Activated CD8-positive, alpha-beta memory T cell treated with anti-CD3 and anti-CD28 coated beads, Interleukin-2, amount 50 U/mL, for 48 hours (primary cell): ENCODE results near the gene DDOST.
"Not testable (repeated sequence)": the region's sequence is repeated elsewhere in the genome, so short reads cannot be mapped to it uniquely, and the experiment has no call there.

Source experiments
- DNase-seq: peaks from one replicate; pipeline ENCODE4 v3.0.0-alpha.2; 2020

Gene DDOST

GRCh38 chr1:20689645-20690056 lies 28.5 kb upstream of the DDOST start:
- DNase-seq, result no peak

- DNase-seq, result no peak
Observed at GRCh38 chr1:20686883-20687725, 25.9 kb upstream of the DDOST start.

- no peak for DNase-seq
Observed at GRCh38 chr1:20685741-20686140, 24.6 kb upstream of the DDOST start.

DNA sequence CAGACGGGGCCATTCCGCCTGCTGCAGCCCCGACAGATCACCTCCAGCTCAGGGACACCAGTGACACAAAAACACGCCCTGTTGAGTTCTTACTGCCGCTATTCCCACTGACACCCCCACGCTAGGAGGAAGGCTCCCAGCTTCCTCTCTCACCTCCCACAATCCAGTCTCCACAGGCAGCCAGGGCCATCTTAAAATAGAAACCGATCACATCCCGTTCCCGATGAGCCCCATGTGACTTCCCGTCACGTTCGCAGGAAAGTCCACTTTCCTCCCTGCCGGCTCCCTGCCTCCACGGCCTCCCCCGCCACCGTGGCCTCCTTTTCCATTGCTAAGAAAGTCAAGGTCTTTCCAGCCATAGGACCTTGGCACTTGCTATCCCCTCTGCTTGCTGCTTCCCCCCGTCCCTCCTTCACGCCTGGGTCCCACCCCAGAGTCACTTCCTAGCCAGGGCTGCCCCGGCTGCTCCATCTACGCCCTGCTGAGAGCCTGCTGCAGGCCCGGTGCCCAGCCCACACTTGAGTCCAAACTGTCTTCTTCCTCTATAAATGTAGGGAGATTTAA lies 24.0 kb upstream of the DDOST start:
- no peak for DNase-seq

DNA sequence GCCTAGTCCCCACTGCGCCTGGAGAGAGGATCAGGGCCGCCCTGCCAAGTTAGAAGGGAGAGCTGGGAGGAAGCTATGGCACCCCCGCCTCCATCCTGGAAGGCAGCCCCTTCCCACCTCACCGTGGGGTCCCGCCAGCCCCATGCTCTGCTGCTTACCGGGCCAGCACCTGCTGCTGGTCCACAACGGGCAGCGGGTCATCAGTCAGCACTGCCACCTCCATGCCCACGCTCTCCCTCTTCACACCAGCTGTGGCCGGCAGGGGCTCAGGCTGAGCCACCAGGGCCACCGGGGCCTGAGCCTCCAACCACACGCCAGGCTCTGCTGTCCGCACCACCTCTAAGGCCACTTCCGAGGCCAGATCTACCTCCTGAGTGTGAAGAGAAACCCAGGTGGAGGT lies 23.5 kb upstream of the DDOST start:
- no peak for DNase-seq

DNA sequence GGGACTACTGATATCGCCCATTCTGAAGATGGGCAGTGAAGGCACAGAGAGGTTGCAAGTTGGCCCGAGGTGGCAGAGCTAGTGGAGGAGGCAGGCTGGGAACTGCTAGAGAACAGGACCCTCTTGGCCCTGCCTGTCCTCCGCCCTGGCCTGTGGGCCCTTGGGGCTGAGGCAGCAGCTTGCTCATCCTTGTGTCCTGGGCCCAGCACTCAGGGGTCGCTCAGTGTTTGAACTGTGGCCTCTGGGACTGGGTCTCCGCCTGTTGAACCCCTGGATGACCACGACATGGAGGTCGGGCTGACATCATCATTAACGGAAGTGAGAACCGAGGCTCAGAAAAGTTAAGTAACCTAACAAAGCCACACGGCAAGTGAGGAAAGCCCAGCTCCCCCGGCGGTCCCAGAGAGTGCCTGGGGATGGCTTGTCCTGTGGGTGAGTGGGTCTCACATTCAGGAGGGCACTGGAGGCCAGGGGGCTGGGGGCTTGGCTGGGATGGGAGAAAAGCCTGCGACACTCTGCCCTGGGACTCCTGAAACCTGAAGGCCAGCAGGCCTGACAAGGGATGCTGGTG lies 23.0 kb upstream of the DDOST start:
- DNase-seq, result no peak

GRCh38 chr1:20683614-20684013 lies 22.4 kb upstream of the DDOST start:
- no peak for DNase-seq

DNA sequence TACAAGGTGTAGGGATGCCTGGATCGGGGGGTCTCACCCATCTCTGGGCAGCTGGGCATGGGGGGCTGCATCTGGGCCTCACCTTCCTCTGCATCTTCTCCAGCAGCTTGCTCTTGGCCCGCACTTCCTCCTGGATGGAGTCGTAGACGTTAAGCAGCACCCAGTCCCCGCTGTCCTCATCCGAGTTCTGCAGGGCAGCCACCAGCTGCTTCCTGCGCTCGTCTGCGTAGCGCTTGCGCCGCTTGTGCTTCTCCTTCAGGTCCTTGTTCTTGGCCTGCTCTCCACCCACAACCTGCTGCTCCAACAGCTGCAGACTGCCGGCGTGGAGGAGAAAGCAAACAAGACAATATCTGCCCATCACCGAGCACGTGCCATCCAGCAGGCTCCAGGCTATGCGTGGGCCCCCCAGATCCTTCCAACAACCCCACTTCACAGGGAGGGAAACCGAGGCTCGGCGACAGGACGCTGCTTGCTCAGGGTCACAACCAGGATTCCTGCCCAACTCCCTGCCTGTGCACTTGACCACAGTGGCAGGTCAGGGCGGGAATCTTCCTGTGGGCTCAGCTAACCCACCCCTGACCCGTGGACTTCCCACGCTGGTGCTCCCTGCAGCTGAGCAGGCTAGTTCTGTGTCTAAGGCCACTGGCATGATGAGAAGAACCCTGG lies 21.5 kb upstream of the DDOST start:
- no peak for DNase-seq

GRCh38 chr1:20681999-20682398 lies 20.8 kb upstream of the DDOST start:
- DNase-seq, result no peak

DNA sequence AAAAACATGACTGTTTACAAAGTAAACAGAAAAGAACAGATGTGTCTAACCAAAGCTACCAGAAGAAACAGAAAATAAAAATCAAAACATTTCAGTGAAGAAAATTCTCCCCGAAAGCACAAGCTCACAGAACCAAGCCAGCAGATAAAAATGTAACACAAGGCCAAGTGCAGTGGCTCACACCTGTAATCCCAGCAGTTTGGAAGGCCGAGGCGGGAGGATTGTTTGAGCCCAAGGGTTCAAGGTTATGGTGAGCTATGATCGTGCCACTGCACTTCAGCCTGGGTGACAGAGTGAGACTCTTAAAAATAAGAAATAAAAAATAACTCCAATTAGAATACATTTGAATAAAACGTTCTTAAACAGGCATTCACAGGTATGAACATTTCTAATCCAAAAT lies 19.1 kb upstream of the DDOST start:
- DNase-seq, result no peak

- no peak for DNase-seq
Observed at GRCh38 chr1:20678599-20678998, 17.4 kb upstream of the DDOST start.

DNA sequence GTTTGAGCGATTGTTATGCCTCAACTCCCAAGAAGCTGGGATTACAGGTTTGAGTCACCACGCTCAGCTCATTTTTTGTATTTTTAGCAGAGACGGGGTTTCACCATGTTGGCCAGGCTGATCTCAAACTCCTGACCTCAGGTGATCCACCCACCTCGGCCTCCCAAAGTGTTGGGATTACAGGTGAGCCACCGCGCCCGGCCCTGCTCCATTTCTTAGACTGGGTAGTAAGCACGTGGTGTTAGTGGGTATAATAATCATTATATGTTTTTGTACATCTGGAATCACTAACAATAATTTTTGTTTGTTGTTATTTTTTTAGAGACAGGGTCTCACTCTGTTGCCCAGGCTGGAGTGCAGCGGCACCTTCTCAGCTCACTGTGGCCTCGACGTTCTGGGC lies 12.5 kb upstream of the DDOST start:
- not testable (repeated sequence) for DNase-seq

GRCh38 chr1:20672265-20672632 lies 11.1 kb upstream of the DDOST start:
- DNase-seq, result no peak

DNA sequence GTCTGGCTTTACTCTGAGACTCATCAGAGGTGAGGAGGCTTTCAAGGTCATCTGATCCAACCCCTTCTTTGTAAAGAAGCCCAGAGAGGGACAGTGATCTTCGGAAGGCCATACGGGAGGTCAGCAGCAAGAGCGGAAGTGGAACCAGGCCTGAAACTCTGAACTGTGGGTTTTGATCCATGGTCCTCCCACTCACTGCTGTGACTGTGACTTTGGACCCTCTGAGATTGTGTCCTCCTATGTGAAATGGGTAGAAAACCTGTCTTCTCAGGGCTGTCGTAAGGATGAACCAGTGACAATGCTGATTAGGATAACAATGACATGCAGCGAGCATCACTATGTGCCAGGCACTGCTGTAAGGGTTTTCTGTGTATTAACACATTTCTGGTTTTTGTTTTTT lies 9.8 kb upstream of the DDOST start:
- no peak for DNase-seq

GRCh38 chr1:20668581-20668980 lies 7.4 kb upstream of the DDOST start:
- DNase-seq, result no peak

DNA sequence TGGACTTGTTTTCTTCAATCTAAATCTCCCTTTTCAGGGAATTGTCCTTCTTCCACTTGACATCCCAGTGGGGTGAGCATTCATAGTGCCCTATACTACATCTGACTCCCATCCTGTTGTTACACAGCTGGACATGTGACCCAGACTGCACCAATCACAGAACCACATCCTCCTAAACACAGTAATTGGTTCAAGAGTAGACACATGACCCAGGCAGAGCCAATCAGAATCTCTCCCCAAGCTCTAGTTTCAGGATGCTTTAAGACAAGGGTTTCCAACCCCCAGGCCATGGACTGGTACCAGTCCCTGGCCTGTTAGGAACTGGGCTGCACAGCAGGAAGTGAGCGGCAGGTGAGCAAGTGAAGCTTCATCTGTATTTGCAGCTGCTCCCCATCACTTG lies 5.6 kb upstream of the DDOST start:
- DNase-seq, result no peak

DNA sequence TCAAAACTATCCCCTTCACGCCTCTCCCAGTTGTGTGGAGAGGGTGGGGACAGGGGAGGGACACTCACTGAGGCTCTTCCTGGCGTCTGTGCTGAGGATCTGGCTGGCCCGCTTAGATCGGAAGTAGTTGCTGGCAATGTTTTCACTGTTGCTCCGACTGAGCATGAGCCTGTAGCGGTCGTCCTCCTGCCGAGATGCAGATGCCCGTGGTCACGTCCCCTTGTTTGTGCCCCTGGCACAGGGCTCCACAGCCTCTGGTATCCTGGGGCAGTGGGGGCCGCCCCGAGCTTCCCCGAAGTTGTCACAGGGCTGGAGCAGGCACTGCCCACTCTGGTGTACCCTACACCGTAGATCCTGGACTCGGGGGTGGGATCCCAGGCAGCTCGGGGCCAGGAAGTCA lies 5.0 kb upstream of the DDOST start:
- no peak for DNase-seq

DNA sequence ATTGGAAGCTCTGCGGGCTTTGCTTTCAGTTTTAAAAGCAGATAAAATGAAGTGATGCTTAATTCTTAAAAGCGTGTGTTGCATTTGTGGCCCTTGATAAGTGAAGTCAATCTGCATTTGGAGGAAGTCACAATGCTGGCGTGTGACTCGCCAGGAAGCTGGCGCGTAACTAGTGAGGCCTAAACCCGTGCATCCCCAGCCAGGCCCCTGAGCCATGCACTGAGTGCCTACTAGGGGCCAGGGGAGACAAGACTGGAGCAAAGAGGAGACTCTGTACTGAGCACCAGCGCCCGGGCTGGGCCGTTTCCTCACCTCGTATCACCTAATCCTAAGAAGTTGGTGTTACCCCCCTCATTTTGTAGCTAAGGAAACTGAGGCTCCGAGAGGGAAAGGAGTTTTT lies 4.6 kb upstream of the DDOST start:
- no peak for DNase-seq

DNA sequence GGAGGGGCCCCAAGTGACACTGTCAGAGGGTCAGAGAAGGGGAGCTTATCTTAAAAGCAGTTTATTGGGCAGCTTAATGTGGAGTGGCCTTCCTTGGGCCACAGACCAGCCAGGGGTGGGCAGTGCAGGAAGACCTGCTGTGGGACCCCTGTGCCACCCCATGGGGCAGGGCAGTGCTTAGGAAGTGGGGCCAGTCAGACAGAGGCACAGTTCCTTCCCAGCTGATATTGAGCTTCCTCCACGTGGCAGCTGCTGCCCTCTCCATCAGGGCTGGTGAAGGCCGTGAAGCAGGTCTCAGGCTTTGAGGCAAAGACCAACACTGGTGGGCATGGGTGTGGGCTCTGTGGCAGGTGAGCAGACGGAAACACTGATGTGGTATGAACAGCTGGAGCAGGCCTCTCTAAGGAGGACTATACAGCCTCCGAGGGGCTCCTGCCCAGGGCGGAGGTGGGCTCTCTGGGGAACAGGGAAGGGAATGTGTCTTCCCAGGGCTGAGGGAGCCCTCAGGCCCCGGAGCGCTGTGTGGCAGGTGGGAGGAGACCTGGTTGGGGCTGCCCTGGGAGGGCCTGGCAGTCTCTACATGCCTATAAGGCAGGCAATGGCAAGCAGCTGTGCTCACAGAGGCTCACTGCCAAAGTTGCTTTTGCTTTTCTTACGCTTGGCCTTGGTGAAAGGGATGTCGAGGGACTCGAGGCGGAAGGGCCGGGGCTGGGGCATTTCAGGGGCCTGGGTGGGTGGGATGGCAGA lies 3.0 kb upstream of the DDOST start:
- DNase-seq, result no peak

GRCh38 chr1:20663365-20663764 lies 2.2 kb upstream of the DDOST start:
- no peak for DNase-seq

DNA sequence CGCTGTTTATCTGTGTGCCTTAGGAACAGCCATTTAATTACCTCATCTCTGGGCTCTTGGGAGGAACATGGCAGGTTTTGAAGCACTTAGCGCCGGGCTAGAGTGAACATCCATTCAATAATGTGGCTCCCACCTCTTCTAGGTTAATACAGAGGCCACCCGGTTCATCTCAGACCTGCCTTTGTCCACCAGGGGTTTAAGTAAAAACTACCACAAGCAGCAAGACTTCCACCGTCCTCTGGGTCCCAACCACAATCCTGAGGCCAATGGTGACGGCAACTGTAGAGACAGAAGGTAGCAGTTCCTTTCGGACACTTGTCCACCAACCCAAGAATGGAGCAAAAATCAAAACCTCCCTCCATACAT lies 924 bp upstream of the DDOST start:
- DNase-seq, result no peak

DNA sequence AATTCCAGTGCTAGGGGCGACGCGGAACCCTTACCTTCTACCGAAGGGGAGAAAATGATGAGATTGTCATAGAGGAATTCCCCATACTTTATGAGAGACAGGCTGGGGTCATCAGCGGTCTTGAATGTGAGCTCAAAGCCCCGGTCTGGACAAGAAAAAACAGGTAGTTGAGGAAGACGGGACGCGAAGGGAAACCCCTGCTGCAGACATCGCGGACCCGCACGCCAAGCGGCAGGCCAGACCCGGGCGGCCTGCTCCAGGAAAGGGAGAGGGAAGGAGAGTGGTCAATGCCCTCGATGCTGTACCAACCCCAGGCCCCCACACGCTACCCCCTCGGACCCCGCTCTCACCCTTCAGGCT lies 342 bp downstream of the DDOST start:
- DNase-seq, result no peak

DNA sequence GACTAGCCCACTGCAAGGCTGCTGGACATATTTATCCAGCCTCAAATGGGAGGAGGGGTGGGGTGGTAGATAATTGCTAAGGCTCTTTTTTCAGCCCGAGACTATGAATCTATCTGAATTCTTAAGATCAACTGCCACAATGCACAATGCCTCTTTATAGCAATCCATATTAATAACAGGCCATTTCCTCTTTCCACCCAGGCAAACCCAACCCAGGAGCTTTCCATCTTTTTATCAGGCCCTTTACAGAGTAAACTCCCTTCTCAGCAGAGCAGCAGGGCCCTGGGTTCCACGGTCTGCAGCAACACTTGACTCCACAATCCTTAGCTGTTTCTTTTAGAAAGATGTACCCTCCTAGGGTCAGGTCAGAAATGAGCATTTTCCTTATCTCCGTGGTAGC lies 806 bp downstream of the DDOST start:
- DNase-seq, result no peak
